ENCODE data around the gene GLT6D1.

DNA sequence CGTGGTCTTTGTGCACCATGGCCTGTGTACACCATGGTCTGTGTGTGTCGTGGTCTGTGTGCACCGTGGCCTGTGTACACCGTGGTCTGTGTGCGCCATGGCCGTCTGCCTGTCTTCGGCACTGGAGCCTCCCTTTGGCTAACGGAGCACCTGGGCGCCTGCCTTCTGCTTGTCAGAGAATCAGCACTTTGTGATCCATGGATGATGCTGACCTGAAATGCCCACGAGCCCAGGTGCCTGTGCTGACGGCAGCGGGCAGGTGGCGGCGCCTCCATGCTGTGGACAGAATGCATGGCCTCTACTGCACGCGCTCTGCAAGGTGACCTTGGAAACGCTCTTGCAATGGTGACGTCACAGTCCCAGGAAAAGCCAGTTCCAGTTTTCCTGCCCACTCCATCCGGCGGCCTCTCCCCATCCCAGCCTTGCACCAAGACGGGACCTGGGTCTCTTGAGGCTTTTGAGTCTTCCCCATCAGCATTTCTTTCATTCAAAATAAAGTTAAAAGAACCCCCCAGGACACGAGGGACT, 38.4 kb upstream of the GLT6D1 start:
- TF ChIP-seq, protein P1, sequence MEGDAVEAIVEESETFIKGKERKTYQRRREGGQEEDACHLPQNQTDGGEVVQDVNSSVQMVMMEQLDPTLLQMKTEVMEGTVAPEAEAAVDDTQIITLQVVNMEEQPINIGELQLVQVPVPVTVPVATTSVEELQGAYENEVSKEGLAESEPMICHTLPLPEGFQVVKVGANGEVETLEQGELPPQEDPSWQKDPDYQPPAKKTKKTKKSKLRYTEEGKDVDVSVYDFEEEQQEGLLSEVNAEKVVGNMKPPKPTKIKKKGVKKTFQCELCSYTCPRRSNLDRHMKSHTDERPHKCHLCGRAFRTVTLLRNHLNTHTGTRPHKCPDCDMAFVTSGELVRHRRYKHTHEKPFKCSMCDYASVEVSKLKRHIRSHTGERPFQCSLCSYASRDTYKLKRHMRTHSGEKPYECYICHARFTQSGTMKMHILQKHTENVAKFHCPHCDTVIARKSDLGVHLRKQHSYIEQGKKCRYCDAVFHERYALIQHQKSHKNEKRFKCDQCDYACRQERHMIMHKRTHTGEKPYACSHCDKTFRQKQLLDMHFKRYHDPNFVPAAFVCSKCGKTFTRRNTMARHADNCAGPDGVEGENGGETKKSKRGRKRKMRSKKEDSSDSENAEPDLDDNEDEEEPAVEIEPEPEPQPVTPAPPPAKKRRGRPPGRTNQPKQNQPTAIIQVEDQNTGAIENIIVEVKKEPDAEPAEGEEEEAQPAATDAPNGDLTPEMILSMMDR (IDR thresholded peaks at IDR 0.05), result no peak
- TF ChIP-seq POLR2A (IDR thresholded peaks at IDR 0.05) (no peak), EP300 (IDR thresholded peaks at IDR 0.05; ENCODE audit: low read depth) (no peak)

Data from transverse colon (tissue), 3 donors.